B cell (primary cell): ENCODE data around the gene TBC1D14. TPM values are rescaled to one million over a fixed set of nuclear protein-coding genes. Genes with fewer than 3 reads are reported as not detected.

Source experiments
- ATAC-seq: fragments of 200-7000 bp; cut with Tn5 transposase; one replicate; pipeline ENCODE4 v1.10.0; 2021; ENCODE audit warnings: low read depth, mild to moderate bottlenecking, moderate number of reproducible peaks, moderate library complexity
- CTCF ChIA-PET: fragments of 350-600 bp; sonication (Branson Sonifier 250); formaldehyde crosslinking; loops from one replicate; lab custom pipeline; 2021; ENCODE audit warnings: antibody characterized with exemption, inconsistent platforms; lab: Charles Lee
- POLR2A ChIA-PET: fragments of 350-600 bp; sonication (Branson Sonifier 250); formaldehyde crosslinking; loops from one replicate; lab custom pipeline; 2021; ENCODE audit warnings: antibody characterized with exemption; lab: Charles Lee
- DNase-seq: peaks from one replicate; pipeline ENCODE4 v3.0.0; 2013
- H2AFZ ChIP-seq: 2 replicates; pipeline ENCODE4 v1.6.1; 2012; ENCODE audit warnings: mild to moderate bottlenecking, low read depth, low read length; ENCODE audit not compliant: insufficient read depth, poor library complexity, severe bottlenecking
- H3K27ac ChIP-seq, 2 donors: 1 replicate in 1 of 2; 2 replicates in 1 of 2; pipeline ENCODE4 v1.5.1; 2012 to 2013; ENCODE audit warnings: low read length in 2 of 2, mild to moderate bottlenecking in 2 of 2, moderate library complexity in 1 of 2
- H3K27me3 ChIP-seq, 4 experiments: fragments of 200-600 bp in 1 of 4; sonication (generic) in 1 of 4; replicated peaks in 1 of 4; 1 replicate in 2 of 4; 2 replicates in 2 of 4; pipeline versions ENCODE4 v1.6.1 to v1.7.0; 2013 to 2016; ENCODE audit warnings: low read length in 3 of 4, mild to moderate bottlenecking in 2 of 4, mixed read lengths in 1 of 4, moderate library complexity in 1 of 4; ENCODE audit not compliant: insufficient read depth in 4 of 4, control insufficient read depth in 3 of 4; ENCODE audit errors: control extremely low read depth in 1 of 4
- H3K36me3 ChIP-seq, 2 experiments: replicated peaks in 1 of 2; 1 replicate in 1 of 2; 2 replicates in 1 of 2; pipeline versions ENCODE4 v1.6.1 to v1.7.1; 2013; ENCODE audit warnings: low read length in 1 of 2; ENCODE audit not compliant: insufficient read depth in 2 of 2, control insufficient read depth in 1 of 2; ENCODE audit errors: control extremely low read depth in 1 of 2, extremely low read depth in 1 of 2
- H3K4me1 ChIP-seq, 2 donors: fragments of 200-600 bp in 1 of 2; sonication (generic) in 1 of 2; 1 replicate in 1 of 2; 2 replicates in 1 of 2; pipeline versions ENCODE4 v1.5.1 to v1.6.1; 2013 to 2017; ENCODE audit warnings: low read length in 2 of 2; ENCODE audit not compliant: control insufficient read depth in 2 of 2, insufficient read depth in 2 of 2
- H3K4me2 ChIP-seq: replicated peaks from 2 replicates; pipeline ENCODE3; 2012; ENCODE audit warnings: mild to moderate bottlenecking, low read depth, low read length; ENCODE audit not compliant: poor library complexity, severe bottlenecking
- H3K4me3 ChIP-seq, 5 experiments: fragments of 200-600 bp in 1 of 5; sonication (generic) in 1 of 5; 1 replicate in 3 of 5; 2 replicates in 2 of 5; pipeline versions ENCODE4 v1.5.1 to v1.7.0; 2011 to 2016; ENCODE audit warnings: low read length in 4 of 5, mild to moderate bottlenecking in 4 of 5, low read depth in 2 of 5, control low read depth in 1 of 5, moderate library complexity in 1 of 5; ENCODE audit not compliant: insufficient read depth in 1 of 5; ENCODE audit errors: control extremely low read depth in 1 of 5, extremely low read depth in 1 of 5
- H3K79me2 ChIP-seq: fragments of 200-600 bp; sonication (generic); one replicate; pipeline ENCODE4 v1.6.0; 2016; ENCODE audit warnings: low read length; ENCODE audit not compliant: control insufficient read depth, insufficient read depth
- H3K9ac ChIP-seq: fragments of 200-600 bp; sonication (generic); 2 replicates; pipeline ENCODE4 v1.6.1; 2017; ENCODE audit warnings: mild to moderate bottlenecking, low read length, moderate library complexity
- H3K9me3 ChIP-seq, 3 donors: one replicate each; pipeline versions ENCODE4 v1.6.1 to v1.7.1; 2013; ENCODE audit warnings: low read length in 2 of 3; ENCODE audit not compliant: control insufficient read depth in 2 of 3, insufficient read depth in 1 of 3; ENCODE audit errors: control extremely low read depth in 1 of 3
- H4K20me1 ChIP-seq: 2 replicates; pipeline ENCODE4 v1.6.0; 2012; ENCODE audit warnings: mild to moderate bottlenecking, low read length; ENCODE audit not compliant: insufficient read depth, control insufficient read depth, poor library complexity, severe bottlenecking
- H3K27ac Mint-ChIP-seq: one replicate; pipeline ENCODE4 v1.8.0; 2021; ENCODE audit warnings: mixed read lengths
- H3K27me3 Mint-ChIP-seq: one replicate; pipeline ENCODE4 v1.8.0; 2021; ENCODE audit warnings: mixed read lengths
- H3K4me1 Mint-ChIP-seq: one replicate; pipeline ENCODE4 v1.8.0; 2021; ENCODE audit warnings: mixed read lengths
- H3K4me3 Mint-ChIP-seq: one replicate; pipeline ENCODE4 v1.8.0; 2021; ENCODE audit warnings: mixed read lengths
- H3K9me3 Mint-ChIP-seq: one replicate; pipeline ENCODE4 v1.8.0; 2022; ENCODE audit warnings: mixed read lengths; ENCODE audit not compliant: insufficient read depth
- EZH2 ChIP-seq: IDR thresholded peaks from 2 replicates; pipeline ENCODE4 v1.6.1; 2012; ENCODE audit warnings: borderline replicate concordance, low read depth, mild to moderate bottlenecking, moderate library complexity, low read length; ENCODE audit not compliant: insufficient read depth, poor library complexity, severe bottlenecking
- WGBS: methylation state at CpG from one replicate; pipeline ENCODE4 v1.1.5; 2013; ENCODE audit warnings: missing lambda C conversion rate; ENCODE audit not compliant: insufficient coverage; 5-methylcytosine and 5-hydroxymethylcytosine counted together
- intact Hi-C: fragments of 100-400 bp; cut with micrococcal nuclease; formaldehyde crosslinking; loops from one replicate; pipeline ENCODE4 v1.10.0; 2022
- polyA plus RNA-seq: library from polyadenylated mRNA; depleted of rRNA; stranded (reverse); fragments of >200 nt; gene quantifications from 2 replicates; pipeline ENCODE4 v1.2.3, GENCODE V29; 2012
- total RNA-seq, 2 donors: library from RNA; stranded (reverse); fragments of 120-200 nt in 1 of 2; gene quantifications; 1 replicate in 1 of 2; 2 replicates in 1 of 2; pipeline versions ENCODE4 v1.2.3 to v1.2.4, GENCODE V29; 2013 to 2022
- TF ChIP-seq, protein P1 (sequence below): fragments of 200-600 bp; IDR thresholded peaks from one replicate; pipeline ENCODE4 v1.8.0; 2022; ENCODE audit warnings: antibody characterized with exemption, mild to moderate bottlenecking

TBC1D14 gene
- total and polyA plus RNA-seq, 2 donors (not counting 1 experiment from before 2014, with no cell fraction given), result 21.9 to 42.0 TPM

DNA sequence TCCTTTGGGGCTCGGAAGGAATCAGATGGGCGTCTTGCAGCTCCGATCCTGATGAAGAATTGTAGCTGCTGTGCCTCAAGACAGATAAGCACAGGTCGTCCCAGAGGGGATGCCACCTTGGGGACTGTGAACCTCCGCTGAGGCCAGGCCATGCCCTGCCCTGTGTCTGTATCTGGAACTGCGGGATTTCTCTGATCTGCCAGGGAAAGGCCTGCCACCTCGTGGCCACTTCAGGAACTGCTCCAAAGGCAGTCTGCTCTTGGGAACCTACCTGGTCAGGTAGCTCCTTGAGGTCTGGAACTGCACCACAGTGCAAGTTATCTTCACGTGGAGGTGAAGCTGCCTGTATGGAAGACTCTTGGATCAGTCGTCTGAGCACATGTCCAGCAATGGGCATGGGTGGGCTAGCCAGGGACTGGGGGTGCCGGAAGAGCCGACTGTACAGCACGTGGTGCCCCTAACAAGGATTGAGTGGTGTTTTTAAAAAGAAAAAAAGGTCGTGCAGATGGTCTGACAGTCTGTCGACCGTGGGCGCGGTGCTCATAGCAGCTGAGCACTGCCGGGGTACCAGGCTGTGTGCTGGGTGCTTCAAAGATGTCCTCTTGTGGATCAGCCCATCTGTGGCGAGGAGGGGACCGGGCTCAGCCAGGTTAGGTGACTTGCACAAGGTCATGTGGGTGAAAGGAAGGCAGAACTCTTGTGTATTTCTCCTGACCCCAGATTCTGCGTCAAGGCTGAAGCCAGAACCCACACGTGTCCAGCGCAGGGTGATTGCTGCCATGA is 161.3 kb downstream of the TBC1D14 start:
- H3K4me2 ChIP-seq, result peak overlapping the region; percentile 36
- H3K9ac ChIP-seq, result no peak overlapping the region
- H3K4me1 ChIP-seq, result peaks cover 20 to 30% of the 10 kb centered on the region in 2 donors
- peaks cover 20% of the 10 kb centered on the region for H3K79me2 ChIP-seq
- intact Hi-C loops, result loop anchor here (1.0 kb wide), 1 partner anchor 97 kb away; no protein-coding TSS in a partner anchor
- Mint-ChIP-seq H3K4me3 (peak overlapping the region; percentile 33), H3K27me3 (peaks cover 3% of the 10 kb centered on the region), H3K27ac (peak overlapping the region; percentile 12), H3K9me3 (no peaks in the 10 kb centered on the region), H3K4me1 (peaks cover 35% of the 10 kb centered on the region)
- POLR2A ChIA-PET, result interaction anchor here (0.5 kb wide), 1 partner anchor 13 kb away, joined by 3 read pairs; no protein-coding TSS in a partner anchor
- H3K4me3 ChIP-seq, result no peak overlapping the region
- H3K27me3 ChIP-seq, result peaks cover 0 to 3% (median 1%) of the 10 kb centered on the region in 4 experiments
- ATAC-seq (peak; percentile 35), DNase-seq (peak; percentile 89)
- TF ChIP-seq, protein P1, sequence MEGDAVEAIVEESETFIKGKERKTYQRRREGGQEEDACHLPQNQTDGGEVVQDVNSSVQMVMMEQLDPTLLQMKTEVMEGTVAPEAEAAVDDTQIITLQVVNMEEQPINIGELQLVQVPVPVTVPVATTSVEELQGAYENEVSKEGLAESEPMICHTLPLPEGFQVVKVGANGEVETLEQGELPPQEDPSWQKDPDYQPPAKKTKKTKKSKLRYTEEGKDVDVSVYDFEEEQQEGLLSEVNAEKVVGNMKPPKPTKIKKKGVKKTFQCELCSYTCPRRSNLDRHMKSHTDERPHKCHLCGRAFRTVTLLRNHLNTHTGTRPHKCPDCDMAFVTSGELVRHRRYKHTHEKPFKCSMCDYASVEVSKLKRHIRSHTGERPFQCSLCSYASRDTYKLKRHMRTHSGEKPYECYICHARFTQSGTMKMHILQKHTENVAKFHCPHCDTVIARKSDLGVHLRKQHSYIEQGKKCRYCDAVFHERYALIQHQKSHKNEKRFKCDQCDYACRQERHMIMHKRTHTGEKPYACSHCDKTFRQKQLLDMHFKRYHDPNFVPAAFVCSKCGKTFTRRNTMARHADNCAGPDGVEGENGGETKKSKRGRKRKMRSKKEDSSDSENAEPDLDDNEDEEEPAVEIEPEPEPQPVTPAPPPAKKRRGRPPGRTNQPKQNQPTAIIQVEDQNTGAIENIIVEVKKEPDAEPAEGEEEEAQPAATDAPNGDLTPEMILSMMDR, result peak; percentile 98
- TF ChIP-seq EZH2, result no peak
- no peak overlapping the region for H2AFZ ChIP-seq
- H3K36me3 ChIP-seq, result no peaks in the 10 kb centered on the region
- CTCF ChIA-PET, result interaction anchor here (0.6 to 11.2 kb wide), 36 partner anchors 9 to 430 kb away, joined by 3 to 164 read pairs (median 5); partner anchors contain the start of genes BLOC1S4, MRFAP1, TADA2B and TBC1D14
- no peak overlapping the region for H3K27ac ChIP-seq
- peaks cover 0 to 7% (median 0%) of the 10 kb centered on the region in 3 donors for H3K9me3 ChIP-seq
- H4K20me1 ChIP-seq, result peaks cover 19% of the 10 kb centered on the region
- WGBS, result 37% methylated on average over 23 of the region's 23 CpGs

DNA sequence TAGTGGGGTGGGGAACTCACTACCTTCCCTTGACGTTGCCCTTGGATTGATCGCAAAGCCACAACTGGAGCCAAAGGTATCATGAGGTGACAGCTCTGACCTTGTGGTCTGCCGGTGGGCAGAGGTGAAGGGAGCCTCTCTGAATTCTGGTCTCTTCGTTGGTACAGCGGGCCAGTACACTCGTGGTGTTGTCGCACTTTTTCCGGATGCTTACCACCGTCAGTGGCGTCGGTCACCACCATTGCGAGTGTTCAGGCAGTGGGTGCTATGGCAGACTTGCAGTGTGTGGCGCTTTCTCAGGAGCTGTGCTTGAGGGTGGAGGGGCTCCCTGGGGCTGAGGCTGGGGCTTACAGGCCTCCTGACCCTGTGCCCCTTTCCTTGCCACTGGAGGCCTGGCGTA is 163.4 kb downstream of the TBC1D14 start:
- no peak for TF ChIP-seq EZH2
- no peak overlapping the region for H3K27ac ChIP-seq
- Mint-ChIP-seq H3K27me3 (peaks cover 3% of the 10 kb centered on the region), H3K9me3 (no peaks in the 10 kb centered on the region), H3K4me3 (no peak overlapping the region), H3K27ac (no peak overlapping the region), H3K4me1 (peaks cover 18% of the 10 kb centered on the region)
- POLR2A ChIA-PET, result no interaction called here
- no peak overlapping the region for H3K4me3 ChIP-seq
- H3K9ac ChIP-seq, result no peak overlapping the region
- 94% methylated on average over 14 of the region's 14 CpGs for WGBS
- H3K4me1 ChIP-seq, result peaks cover 9 to 15% of the 10 kb centered on the region in 2 donors
- intact Hi-C loops, result no loop called here
- H3K36me3 ChIP-seq, result no peaks in the 10 kb centered on the region
- DNase-seq (no peak), ATAC-seq (no peak)
- no peak overlapping the region for H2AFZ ChIP-seq
- CTCF ChIA-PET, result interaction anchor here (0.6 to 8.4 kb wide), 4 partner anchors 30 to 356 kb away, joined by 4 to 97 read pairs (median 4); partner anchors contain the start of gene TADA2B
- no peak overlapping the region for H3K4me2 ChIP-seq
- peaks cover 0 to 7% (median 0%) of the 10 kb centered on the region in 3 donors for H3K9me3 ChIP-seq
- H4K20me1 ChIP-seq, result no peaks in the 10 kb centered on the region
- H3K79me2 ChIP-seq, result no peaks in the 10 kb centered on the region
- peaks cover 0 to 3% (median 1%) of the 10 kb centered on the region in 4 experiments for H3K27me3 ChIP-seq
